HG02623 (cell line): Measurements from ENCODE around the gene CNNM1.

Experiments
- ATAC-seq: cut with Tn5 transposase; IDR thresholded peaks from one replicate; pipeline ENCODE4 v1.9.1; 2021; ENCODE audit warnings: moderate library complexity; ENCODE audit not compliant: unreplicated experiment

Gene CNNM1

DNA sequence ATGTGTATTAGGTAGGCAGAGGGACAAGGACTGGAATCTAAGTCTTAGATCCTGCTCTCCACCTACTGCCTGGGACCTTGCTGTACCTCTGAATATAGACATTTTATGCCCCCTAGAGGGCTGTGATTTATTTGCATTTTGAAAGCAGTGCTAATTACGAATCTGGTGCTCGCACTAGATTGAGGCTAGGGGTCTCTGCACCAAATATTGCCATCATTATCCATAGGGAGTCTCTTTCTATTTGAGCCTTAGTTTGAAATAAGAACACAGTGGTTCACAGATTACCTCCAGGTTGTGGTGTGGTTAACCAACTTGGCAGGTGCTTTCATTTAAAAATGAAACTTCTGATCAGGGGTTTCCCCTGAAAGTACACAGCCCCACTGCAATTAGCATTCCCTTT is 41.8 kb downstream of the CNNM1 start:
- peak; percentile 92 for ATAC-seq

DNA sequence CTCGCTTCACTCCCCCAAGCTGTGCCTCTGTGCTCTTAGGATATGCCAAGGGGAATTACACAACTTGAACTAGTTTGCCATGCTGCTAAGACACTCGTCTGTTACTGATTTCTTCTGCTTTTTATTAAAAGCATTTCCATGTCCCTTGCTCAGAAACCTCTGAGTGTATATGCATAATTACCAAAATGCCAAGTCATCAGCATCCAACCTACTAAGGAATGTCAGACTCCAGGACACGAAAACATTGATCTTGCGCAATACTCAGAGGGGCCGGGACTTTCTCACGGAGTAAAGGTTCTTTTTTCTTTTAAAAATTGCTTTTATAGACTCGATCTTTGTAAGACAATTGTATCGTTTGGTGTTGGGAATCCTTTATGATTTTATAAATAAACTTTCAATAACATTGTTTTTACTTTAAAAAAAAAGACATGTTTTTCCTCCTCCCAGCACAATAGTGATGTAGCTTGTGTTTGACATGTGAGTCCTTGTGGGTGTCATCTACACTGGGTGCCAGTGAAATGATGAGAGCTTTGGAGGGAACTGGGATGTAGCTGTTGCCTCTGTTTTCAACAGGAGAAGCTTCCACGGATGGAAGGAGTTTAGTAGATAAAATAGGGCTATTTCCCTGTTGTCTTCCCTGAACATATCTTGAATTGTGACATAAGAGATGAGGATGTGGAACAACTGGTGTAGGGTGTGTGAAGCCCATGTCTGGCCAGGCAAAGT is 43.6 kb downstream of the CNNM1 start:
- no peak for ATAC-seq

DNA sequence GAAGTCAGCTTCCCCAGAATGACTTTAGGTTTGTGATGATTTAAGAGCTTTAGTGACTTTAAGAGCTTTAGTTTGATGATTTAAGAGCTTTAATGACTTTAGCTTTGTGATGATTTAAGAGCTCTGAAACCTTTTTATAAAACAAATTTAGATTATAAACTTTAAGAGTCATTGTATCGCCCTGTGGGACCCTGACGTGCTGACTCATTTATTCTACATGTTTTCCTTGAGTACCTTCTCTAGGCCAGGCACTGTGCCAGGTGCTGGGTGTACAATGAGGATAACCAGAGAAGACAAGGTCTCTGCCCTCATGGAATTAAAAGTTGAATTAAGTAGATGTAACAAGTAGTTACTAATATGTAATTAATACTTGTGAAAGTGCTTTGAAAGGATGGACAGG is 45.4 kb downstream of the CNNM1 start:
- ATAC-seq = no peak

DNA sequence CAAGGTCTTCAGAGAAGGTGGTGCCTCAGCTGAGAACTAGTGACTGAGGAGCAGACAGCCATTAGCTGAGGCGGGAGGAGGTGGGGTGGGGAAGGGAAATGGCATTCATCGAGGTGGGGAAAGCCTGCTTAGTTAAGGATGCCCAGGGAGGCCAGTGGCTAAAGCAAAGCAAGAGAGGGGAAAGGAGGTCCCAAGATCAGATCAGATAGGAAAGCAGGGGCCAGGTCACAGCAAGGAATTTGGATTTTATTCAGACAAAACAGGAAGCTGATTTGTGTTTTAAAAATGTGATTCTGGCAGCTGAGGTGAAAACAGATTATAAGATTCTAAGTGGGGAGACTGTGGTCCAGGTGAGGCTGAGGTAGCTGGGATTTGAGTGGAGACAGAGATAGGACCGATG is 45.8 kb downstream of the CNNM1 start:
- ATAC-seq = no peak

DNA sequence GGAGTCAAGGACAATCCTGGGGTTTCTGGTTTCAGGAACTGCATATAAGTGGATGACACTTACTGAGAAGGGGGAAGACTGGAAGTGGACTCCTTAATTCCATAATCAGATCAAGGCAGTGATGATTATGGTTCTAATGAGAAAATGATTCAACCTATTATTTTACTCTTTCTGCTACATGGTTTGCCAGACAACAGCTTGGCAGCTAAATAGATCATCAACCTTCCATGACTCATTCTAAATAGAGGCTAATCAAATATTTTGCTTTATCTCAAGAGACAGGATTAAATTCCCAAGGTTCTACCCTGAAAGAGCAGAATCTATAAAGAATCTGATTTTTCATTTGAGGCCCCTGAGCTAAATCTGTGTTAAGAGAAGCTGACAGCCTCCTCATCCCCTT is 46.3 kb downstream of the CNNM1 start:
- ATAC-seq = no peak

DNA sequence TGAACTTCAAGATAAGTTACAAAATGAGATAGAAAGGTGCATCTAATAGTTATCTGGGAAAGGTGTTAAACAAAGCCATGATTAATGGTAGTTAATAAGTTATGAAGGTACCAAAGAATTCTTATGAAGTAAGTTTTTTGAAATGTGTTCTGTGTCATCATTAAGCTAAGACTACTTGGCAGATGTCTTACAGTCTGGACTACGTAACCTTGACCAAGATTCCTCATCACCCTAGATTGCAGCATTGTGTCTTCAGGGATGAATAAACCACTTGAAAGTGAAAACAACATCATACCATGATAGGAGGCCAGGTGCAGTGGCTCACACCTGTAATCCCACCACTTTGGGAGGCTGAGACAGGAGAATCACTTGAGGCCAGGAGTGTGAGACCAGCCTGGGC is 53.0 kb downstream of the CNNM1 start:
- ATAC-seq = no peak

DNA sequence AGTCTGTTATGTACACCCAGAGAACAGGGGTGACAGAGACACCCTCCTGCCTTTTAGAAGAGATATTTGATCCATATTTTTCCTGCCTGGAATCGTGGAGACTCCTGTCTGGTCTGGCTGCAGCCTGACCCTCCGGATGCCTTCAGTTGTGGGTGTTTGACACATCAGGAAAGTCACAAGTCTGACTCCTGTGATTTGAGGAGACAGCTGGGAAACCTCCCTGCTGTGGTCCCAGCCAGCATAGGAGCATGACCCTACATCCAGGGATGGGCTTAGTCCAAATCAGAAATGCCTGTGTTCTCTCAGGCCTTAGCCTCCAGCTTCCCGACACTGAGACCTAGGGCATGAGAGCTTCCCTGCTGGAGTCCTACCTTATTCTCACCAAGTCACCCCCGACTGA is 57.9 kb downstream of the CNNM1 start:
- no peak for ATAC-seq

DNA sequence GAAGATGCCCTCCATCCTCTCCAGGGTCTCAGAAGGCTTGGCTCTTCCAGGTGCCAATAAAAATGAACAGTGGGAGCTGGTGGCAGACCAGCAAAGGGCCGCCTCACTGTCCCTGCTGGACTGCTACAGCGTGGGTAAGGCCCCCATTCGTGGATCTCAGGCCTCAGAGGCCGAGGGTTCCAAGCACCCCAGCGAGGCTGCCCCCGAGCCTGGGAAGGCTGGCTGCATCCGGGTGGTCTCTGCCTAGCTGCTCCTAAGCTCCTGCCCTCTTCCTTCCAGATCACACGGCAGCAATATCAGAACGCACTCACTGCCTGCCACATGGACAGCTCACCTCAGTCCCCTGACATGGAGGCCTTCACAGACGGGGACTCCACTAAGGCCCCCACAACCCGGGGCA is 58.4 kb downstream of the CNNM1 start:
- no peak for ATAC-seq

DNA sequence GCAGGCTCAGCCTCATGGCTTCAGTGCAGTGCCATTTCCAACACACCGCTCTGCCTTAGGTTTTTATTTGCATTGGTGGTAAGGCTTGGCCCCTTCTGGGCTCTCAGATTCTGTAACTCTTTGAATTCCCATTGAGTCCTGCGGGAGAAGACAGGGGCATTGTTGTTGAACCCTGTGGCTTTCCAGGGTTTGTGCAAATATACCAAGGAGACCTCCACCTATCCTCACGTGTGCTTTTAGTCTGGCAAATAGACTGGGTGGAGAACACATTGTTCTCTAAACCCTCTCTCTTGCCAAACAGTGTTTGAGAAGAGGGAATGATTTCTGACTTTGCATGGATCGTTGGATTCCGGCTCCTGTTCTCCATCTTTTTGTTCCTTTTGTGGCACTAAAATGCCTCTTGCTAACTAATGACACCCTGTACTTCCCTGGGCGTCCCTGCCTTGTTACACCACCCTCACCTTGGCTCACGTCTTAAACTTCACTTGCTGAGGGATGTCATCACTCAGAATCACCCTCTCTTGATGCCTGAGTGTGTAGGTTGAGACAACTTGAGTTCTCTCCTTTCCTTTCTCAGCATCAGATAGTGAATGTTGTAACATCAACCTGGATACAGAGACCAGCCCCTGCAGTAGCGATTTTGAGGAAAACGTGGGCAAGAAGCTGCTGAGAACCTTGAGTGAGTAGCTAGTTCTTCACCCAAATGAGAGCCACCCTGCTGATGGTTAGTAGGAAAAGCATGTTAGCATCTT is 60.7 kb downstream of the CNNM1 start:
- no peak for ATAC-seq

DNA sequence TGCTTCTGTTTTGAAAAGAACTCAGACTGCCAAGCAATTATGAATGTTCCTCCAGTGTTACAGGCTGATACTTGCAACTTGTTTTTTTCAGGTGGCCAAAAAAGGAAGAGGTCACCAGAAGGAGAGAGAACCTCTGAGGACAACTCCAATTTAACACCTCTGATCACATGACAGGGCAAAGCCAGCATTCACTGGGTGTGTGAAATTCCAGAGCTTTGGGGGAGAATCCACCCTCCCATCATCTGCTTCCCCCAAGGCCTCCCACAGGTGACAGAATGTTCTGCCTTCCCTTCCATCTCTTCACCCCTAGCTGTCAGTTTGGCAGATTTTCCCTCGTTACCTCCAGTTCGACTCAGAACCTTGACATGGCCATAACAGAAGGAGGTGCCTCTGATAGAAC is 62.2 kb downstream of the CNNM1 start:
- no peak for ATAC-seq

DNA sequence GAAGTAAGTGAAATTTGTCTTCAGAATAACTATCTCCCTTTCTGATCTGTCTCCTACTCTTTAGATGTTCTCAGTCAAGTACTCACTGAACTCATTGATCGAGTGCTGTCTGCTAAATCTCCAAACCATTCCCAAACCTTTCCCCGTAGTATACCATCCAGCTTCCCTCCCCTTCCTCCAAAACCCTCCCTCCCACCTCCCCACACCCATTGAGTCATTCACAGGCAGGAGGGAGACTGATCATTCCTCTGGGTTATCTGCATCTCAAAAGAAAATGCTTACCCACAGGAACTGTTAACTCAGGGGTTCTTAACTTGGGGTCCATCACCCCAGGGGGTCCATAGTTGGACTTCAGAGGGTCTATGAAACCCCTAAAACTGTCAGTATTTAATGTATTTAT is 63.9 kb downstream of the CNNM1 start:
- no peak for ATAC-seq

DNA sequence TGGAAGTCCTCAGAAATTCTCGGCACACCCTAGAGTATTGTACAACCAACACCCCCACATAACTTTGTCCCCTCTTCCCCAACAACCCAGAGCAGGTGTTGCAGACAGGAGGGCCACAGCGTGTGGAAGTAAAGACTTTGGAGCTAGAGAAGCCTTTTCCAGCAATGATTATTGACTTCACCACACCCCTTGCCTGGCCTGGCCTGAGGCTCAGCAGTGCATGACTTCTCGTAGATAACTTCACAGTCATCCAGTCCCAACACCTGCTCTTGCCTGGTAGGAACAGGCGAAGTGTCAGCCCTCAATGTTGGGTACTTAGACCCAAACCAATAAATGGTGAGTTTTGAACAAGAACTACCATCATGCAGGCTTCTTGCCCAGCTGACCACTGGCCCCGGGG is 64.5 kb downstream of the CNNM1 start:
- ATAC-seq = no peak

DNA sequence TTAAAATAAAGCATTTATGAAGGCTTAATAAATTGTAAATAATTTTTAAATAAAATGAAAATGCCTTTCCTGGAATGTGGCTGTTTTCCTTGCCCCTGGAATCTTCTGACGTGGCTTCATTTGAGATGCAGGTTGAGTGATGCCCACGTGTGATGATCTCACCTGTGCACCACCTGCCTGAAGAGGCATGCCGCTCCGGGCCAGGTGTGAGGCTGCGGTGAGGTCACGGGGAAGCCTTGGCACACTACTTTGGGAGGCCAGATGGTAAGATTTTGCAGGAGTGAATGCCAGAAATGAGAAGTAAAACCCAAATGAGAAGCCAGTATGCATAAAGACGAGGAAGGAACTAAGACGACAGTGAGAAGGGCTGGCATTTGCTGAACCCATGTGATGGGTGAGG is 65.1 kb downstream of the CNNM1 start:
- ATAC-seq = no peak

DNA sequence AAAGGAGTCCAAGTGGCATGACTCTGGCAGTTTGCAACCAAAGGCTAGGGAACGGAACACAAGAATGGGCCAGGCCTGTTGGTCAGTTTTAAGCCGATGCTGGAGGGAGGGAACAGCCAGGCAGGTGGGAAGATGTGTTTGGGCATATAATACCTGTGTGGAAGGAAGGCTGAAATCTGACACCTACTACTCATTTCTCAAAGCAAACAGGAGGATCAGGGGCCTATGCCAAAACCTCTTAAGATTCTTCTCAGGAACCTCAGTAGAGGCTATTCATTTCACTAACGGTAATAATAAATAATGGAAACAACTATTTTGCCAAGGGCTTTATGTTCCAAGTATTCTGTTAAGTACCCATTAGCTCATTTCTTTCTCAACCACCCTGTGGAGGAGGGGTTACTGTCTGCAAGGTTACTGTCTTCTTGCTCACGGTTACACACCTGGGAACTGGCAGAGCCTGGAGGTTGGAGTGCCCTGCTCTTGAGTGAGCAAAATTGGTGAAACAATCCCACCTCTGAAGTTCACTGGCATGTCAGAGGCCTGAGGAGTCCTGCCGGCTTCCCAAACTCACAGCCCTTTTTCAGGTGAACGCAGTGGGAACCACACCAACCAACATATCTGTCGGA is 65.7 kb downstream of the CNNM1 start:
- no peak for ATAC-seq

DNA sequence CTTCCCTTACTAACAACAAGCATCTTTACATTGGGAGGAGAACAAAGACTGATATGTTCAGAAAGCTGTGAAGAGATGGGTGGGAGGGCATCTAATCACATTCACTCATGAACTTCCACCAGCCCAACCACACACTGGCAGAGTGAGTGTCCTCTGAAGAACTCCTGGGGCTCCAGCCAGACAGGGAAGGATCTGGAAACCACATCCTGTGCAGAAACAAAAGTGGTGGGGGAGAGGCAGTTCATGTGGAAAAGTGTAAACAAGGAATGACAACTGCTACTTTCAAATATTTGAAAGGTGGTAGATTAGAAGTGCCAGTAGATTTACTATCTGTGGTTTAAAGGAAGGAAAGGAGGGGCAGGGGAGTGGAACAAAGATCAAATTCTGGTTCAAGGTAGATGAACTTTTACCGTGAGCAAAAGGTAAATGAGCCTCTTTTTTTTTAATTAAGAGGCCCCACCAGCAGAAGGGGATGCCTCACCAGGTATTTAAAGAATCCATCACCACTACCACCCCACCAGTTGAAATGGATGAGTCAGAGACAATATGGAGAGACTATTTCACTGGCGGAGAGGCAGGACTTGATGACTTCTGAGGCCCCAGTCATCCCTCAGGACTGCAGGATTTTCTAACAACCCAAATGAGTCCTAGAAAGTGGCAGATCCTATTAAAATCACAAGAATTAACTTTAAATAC is 66.7 kb downstream of the CNNM1 start:
- ATAC-seq = no peak

DNA sequence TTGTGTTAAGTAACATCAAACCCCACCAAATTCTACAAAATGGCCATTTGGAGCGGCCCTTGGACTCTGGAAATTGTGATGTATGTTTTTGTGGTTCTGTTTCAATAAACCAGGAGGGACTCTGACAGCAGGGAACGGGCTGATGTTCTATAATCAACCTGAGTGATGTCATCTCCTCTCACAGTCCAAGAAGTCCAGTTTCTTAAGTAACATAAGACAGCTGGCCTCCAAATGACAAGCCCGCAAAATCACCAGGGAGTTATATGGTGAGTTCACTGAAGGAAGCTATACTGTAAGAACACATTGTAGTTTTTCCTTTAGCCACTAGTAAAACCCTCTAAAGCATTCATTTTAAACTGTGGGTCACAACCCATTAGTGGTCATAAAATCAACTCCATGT is 67.3 kb downstream of the CNNM1 start:
- ATAC-seq = no peak

DNA sequence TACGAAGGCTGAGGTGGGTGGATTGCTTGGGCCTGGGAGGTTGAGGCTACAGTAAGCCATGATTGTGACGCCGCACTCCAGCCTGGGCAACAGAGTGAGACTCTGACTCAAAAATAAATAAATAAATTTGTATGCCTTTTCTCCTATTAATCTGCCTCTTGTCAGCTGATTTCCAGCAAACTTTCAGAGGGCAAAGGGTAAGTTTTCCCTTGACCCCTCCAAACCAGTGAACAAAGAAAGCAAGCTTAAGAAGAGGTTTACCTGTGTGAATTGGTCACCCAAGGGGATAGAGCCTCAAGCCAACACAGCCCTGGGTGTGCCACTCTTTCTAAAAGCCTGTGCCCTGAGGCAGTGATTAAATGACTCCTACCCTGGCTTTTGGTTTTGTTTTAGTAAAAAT is 70.5 kb downstream of the CNNM1 start:
- no peak for ATAC-seq

DNA sequence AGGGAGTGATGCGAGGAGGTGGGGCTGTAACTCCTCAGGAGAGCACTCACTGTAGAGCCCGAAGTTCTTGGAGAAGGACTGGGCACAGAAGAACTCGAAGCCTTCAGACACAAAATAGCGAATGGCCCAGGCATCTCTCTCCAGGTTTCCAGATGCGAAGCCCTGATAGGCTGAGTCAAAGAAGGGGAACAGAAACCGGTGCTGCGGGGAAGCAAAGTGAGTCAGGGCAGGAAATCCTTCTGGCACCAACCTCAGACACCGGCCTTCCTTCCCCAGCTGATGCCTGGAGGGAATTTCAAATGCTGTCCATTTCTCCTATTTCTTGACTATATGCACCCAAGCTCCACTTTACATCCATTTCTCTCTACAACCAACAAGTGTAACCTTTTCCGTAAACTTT is 74.5 kb downstream of the CNNM1 start:
- ATAC-seq = no peak

DNA sequence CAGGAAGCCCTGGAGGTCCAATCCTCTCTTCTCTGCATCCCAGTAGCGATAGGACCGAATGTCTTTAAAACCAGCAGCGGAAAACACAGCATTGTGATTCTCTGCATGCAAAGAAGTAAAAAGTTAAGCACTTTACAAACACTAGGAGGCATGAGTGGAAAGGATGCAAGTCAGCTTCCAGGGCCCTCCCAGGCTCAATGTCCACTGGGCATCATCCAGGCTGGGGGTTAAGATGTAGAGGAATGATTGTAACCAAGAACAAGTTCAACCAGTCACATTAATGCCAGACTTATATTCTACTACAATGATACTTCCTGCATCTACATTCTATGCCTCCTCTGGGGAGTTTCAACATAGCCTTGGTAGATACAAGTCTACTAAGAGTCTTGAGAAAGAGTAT is 77.0 kb downstream of the CNNM1 start:
- no peak for ATAC-seq

DNA sequence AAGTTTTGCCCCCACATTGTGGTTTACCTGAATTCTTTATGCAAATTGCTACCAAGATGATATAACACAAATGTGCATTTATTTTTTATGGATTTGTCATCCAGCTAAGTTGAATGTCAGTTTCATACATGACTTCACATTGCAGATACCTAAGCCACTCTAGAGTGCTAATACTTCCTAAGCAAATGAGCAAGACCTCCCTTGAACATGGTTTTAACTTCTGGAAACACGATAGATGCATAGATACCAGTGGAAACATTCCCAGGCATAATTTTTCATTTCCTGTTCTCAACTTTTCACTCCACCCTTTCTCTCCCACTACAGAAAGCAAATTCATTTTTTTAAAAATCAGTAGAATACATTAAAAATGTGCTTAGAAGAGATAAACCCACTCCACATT is 81.0 kb downstream of the CNNM1 start:
- ATAC-seq = no peak

DNA sequence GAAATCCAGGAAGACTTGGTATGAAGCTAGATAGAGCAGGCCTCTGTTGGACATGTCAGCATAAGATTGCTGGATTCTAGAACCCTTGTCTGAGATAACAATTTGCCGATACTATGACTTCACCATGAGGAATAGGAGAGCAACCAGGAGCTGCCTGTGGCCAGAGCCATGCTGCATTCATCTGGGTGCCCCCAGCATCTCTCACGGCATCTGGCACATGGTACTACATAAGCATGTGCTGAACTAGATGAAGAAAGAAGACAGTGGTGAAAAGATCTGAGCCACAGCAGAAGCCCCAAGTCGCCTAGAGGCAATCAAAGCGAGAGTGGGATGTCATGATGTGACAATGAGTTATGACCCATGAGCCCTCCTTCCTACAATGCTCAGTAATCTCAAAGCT is 81.7 kb downstream of the CNNM1 start:
- ATAC-seq = no peak

DNA sequence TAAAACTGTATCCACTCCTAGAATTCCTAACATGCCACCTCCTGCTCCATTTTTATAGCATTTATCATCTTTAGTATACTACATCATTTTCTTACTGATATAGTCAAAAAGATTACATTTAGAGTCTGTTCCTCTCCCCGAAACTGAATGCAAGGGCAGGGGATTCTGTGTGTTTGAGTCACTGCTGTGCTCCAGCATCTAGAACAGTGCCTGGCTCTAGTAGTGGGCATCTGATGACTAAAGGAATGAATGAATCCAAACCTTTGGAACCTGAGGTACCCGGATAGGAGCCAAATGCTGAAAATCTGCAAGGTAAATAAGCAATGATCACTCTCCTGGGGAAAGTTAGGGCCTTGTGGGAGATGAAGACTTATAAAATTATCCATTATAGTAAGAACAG is 82.4 kb downstream of the CNNM1 start:
- ATAC-seq = no peak
